GM20000 (cell line): ENCODE data around the gene PSAP.

ENCODE experiments used
- DNase-seq: peaks from one replicate; pipeline ENCODE4 v3.0.0; 2012; ENCODE audit warnings: low spot score
- TF ChIP-seq, protein P1 (sequence below): IDR thresholded peaks from 2 replicates; pipeline ENCODE4 v1.5.1; 2012; ENCODE audit warnings: mild to moderate bottlenecking, control low read depth; ENCODE audit errors: extremely low read depth, missing control alignments

Gene PSAP

DNA sequence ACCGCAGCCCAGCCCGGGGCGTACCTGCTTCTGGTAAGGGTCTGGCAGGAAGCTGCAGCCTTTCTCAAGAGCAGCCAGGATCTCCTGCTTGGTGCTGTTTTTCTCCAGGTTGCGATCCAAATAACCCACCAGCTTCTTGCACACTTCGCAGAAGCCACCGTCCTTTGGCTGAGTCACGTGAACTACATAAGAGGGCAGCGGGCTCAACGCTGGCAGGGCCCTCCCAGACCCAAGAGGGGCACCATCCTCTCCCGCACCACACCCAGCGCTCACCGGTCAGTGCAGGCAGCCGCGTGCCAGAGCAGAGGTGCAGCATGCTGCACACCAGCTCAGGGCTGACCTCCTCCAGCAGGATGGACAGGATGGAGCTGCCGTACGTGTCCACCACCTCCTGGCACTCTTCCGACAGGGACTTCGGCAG lies 31.6 kb downstream of the PSAP start:
- no peak for DNase-seq
- TF ChIP-seq, protein P1, sequence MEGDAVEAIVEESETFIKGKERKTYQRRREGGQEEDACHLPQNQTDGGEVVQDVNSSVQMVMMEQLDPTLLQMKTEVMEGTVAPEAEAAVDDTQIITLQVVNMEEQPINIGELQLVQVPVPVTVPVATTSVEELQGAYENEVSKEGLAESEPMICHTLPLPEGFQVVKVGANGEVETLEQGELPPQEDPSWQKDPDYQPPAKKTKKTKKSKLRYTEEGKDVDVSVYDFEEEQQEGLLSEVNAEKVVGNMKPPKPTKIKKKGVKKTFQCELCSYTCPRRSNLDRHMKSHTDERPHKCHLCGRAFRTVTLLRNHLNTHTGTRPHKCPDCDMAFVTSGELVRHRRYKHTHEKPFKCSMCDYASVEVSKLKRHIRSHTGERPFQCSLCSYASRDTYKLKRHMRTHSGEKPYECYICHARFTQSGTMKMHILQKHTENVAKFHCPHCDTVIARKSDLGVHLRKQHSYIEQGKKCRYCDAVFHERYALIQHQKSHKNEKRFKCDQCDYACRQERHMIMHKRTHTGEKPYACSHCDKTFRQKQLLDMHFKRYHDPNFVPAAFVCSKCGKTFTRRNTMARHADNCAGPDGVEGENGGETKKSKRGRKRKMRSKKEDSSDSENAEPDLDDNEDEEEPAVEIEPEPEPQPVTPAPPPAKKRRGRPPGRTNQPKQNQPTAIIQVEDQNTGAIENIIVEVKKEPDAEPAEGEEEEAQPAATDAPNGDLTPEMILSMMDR, result no peak

DNA sequence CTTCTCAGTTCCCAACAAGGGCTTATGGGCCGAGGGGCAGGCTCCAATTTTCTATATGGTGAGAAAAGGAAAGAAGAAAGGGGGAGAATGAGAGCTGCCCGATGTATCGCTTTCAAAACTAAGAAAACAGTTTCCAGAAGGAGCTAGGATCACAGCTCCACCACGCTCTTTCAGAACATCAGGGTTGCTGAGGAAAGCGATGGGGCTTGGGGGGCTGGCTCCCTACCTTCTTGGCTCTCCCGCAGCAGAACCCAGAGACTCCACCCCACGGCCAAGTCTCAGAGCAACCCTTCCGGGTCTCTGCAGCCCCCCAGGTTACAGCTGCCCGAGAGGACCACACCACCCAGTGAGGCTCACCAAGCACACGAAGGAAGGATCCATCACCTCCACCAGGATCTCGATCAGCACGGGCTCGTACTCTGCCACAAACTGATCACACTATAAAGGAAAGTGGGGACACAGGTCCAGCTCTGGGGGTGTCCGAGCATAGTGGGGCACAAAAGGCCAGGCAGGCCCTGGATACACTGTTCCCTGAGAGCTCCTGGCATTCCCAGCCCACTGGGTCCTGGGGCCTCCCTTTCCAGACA lies 32.3 kb downstream of the PSAP start:
- TF ChIP-seq, protein P1, result no peak
- DNase-seq, result no peak

DNA sequence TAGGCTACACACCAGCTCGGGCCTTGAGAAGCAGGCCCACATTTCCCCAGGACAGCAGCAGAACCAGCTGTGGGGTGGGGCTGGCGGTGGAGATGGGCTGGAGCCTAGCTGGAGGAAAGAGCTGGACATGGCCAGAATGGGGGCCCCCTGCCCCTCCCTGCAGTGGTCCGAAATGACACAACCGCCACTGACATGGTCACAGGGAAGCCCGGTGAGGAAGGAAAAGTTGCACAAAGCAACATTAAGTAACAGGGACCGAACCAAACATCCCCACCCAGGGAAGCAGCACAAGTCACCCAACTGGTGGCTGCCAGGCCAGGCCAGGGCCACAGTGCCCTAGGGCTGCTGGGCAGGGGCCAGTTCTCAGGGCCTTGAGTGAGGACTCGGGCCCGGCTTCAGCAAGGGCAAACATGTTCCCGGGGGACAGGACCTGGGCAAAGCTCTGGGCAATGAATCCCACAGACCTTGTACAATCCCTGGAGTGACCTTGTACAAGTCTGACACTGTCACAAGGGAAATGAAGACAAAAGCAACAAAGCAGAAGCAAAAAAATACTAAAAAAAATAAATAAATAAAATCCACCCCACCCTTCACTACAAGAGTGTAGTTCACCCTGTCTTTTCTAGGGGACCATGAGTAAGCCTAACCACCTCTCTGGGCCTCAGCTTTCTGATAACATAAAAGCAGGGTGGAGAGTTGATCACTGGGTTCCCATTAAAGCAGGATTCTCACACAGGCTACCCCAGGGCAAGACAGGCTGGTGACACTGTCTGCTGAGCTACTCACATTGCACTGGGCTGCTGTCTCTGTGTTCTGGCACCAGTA lies 33.0 kb downstream of the PSAP start:
- no peak for DNase-seq
- TF ChIP-seq, protein P1, result no peak

DNA sequence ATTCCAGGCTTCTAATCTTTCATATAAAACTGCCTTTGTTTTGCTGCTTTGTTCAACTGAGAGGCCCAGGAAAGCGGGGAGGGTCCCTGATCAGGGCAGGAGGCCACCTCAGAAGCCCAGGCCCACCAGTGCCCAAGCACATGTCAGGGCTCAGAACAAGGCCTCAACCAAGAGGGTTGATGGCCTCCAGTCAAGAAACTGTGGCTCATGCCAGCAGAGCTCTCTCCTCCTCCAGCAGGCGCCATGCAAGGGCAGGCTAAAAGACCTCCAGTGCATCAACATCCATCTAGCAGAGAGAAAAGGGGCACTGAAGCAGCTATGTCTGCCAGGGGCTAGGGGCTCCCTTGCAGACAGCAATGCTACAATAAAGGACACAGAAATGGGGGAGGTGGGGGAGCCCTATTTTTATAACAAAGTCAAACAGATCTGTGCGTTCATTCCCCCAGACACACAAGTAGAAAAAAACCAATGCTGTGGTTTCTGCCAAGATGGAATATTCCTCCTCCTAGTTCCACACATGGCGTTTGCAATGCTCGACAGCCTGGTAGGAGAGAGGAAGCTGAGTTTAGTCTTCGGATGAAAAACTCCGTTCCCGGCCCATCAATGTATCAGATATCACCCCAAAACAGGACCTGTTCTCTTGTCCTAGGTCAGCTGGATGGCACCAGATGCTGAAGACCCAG lies 34.0 kb downstream of the PSAP start:
- TF ChIP-seq, protein P1, result no peak
- no peak for DNase-seq

DNA sequence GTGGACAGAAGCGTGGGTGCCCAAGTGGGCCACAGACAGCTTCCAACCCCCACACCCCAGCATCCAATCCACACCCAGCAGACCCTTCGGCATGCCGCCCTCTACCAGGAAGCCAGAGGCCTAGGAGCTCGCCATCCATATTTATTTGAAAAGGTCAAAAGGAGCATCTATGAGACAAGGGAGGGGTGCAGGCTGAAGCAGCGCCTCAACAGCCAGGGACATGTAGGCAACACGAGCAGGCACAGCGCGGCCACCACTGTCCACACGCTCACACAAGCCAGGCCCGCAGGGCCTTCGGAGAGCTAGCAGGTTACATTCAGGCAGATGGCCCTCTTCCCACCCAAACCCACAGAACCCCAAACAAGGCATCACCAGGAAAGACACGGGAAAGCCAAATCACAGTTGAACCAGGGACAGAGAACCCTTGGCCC lies 34.6 kb downstream of the PSAP start:
- TF ChIP-seq, protein P1, result no peak
- DNase-seq, result no peak

DNA sequence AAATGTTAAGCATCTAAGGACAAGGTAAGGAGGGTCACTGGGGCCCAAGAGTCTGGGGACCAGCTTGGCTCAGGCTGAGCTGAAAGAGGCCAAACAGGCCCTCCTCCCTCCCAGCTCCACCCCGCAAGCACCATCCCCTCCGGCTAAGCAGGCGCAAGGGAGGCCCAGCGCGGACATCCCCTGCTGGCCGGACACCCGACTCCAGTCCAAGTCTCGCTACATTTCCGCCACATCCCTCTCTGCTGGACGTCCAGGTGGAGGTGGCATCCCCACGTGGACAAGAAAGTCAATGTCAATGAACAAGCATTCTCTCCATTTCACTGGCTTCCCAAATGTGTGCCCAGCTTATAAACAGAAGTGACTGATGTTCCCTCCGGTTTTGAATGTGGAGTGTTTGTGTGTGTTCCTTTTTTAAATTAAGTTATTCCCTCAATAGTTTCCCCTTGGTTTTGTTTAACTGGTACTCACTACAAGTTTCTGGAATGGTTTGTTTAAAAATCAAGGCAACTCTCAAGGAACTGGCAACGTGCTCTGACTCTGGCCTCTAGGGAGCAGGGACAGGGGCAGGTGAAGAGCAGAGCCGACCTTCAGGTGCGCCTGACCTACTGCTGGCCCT lies 35.4 kb downstream of the PSAP start:
- no peak for DNase-seq
- TF ChIP-seq, protein P1, result no peak
